HG03045 (cell line): Measurements from ENCODE around the gene KCNMB1.

Experiments used
- ATAC-seq: cut with Tn5 transposase; IDR thresholded peaks from one replicate; pipeline ENCODE4 v1.9.1; 2021; ENCODE audit warnings: mild to moderate bottlenecking, moderate library complexity; ENCODE audit not compliant: unreplicated experiment

KCNMB1 gene

DNA sequence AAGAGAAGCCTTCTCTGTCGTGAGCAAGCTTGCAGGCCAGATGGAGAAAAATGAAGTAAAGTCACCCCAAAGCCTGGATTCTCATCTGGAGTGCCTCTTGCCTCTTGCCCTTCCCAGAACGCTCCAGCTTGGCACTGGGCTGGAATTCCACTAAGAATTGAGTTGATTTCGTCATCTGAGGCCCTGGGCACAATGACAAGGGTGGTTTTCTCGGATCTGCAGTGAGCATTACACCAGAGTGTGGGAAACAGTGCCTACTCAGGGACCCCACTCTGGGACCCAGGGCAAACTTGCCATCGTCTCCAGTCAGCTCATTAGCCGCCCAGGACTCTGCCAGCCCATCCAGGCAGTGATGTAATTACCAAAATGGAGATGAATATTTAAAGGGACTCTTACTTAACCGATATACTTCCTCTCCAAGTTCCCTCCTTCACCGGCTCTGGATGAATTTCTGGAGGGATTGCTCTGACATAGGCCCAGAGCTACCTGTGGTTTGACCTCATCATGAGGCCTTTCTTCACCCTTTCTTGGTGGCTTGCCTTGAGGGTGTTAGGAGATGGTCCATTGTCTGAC, 46.9 kb downstream of the KCNMB1 start:
- no peak for ATAC-seq

DNA sequence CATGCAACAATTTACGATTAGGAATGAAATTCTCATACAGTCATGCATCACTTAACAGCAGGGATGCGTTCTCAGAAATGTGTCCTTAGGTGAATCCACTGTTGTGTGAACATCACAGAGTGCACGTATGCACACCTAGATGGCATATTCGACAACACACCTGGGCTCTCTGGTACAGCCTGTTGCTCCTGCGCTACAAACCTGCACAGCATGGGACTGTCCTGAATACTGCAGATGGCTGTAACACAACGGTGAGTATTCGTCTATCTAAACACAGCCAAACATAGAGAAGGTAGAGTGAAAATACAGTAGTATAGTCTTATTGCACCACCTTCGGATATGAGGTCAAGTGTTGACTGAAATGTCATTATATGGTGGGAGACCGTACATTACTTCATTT, 47.6 kb downstream of the KCNMB1 start:
- ATAC-seq = no peak

DNA sequence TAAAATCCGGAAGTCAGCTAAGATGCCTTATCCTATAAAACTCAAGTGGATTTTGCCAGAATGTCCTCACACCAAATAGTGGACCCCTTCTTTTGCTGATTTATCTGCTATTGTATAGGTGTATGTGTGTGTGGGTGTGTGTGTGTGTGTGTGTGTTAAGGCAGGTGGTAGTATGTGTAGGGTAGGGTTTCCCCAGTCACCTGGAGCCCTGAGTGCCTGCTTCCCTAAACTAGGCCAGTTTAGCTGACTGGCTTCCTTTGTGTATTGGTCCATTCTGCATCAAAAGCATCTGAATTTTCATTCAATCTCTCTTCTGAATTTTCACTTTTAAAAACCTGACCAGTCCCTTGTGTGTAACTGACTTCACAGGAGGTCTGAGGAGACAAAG, 49.4 kb downstream of the KCNMB1 start:
- no peak for ATAC-seq

DNA sequence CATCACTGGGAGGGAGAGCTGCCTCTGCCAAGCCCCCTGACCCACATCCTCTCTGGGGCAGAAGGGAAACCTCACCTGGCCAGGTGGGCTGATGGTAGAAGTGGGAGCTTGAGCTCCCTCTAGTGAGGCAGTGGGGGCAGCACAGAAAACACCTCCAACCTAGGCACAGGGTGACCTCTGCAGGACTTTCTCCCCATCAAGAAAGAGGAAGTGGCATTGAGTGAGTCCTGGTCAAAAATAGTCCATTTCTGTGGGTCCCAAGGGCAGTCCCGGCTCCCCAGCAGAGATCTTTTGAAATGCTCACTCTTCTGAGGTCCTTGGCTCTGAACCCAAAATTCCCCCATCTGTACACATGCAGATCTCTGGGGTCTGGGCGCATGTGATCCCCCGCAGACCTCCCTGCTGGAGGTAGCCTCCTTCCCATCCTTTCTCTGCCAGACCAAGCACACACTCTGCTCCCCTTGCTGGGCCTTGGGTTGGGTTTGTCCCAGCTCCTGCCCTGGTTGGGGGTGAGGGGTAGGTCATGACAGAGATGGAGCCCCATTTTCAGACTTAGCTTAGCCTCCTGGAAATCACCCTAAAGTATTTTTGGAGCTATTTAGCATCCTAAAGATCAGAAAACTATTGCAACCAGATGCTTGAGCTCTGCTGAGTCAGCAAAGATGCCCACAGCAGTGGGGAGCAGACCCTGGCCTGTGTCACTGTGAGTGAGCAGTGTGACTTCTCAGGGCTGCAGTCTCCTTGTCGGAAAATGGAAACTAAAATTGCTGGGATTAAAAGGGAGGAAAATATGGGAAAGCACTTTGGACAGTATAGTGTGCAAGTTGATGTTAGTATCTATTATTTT, 50.0 kb downstream of the KCNMB1 start:
- ATAC-seq = peak; percentile 69

DNA sequence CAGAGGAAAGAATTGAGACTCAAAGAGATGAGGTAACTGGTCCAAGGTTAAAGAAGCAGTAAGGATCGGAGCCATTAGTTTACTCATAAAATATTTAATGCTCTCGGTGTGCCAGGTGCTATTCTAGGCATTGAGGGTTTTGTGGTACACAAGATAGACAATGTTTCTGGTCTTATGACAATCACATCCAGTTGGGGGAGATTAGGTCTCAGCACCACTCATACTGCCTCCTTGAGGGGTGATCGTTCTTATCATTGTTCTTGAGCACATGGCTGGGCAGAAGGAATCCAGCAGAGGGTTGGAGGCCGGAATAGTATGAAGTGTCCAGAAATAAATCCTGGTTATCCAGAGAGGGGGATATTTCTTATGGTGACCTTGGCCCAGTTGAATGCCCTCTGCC, 50.9 kb downstream of the KCNMB1 start:
- ATAC-seq = no peak

DNA sequence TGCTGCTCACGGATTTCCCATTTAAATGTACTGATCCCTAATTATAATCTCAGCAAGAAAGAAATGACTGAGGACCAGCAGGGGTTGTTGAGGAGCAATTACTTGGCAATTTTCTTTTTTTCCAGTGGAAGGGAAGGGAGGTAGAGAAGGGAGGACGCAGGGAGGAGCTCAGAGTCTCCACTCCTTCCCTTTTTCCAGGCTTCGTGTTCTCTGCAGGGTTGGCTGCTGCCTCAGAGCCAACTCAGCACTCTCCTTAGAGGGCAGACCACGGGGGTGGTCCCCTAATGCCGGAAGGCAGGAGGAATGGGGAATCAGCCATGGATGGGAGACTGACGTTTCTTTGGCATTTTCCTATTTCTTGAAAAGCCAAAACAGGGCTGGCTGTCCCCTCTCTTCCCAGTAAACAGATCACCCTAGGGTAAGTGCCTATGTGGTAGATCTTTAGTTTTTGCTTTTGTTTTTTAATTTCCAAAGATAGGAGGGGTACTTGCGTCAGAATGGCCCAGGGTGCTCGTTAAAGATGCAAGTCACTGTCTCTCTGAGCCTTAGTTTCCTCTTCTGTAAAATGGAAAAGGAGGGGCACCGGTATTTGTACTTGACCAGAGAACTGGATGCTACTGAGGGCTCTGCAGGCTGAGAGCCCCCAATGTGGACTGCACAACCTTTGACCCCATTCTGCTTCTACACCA, 52.0 kb downstream of the KCNMB1 start:
- ATAC-seq = no peak

DNA sequence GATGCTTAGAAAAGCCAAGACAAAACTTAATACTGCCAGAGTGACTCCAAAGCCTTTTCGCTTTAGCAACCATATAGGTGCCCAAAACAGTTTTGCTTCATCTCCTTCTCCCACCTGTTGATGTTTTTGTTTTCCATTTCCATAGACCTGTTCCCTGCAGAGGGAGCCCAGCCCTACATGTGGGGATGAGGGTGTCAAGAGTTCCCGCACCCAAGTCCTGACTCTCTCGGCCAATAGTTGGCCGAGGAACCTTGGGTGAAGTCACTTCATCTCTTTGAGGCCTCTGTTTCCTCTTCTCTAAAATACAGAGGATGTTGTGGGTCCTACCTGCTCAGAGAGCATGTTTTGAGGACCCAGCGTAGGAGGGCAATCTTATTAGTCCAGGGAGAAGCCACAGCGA, 53.1 kb downstream of the KCNMB1 start:
- ATAC-seq = no peak

DNA sequence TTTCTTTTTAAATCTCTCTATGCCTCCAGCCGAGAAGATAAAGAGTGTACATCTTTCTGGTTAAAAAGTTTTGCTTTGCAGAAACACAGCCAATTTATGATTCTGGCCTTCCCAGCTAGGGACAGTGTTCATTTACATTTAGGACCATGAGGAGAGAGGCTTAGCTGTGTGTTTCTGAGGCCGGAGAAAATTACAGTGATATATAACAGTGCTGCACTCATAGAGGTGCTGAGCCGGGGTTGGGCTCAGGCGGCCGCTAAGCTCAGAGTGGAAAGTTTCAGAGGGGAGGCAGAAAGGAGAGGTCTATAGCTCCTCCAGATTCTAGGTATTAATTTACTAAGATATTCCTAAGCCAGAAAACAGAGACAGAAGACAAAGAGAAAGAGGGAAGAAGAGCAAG, 54.5 kb downstream of the KCNMB1 start:
- no peak for ATAC-seq

DNA sequence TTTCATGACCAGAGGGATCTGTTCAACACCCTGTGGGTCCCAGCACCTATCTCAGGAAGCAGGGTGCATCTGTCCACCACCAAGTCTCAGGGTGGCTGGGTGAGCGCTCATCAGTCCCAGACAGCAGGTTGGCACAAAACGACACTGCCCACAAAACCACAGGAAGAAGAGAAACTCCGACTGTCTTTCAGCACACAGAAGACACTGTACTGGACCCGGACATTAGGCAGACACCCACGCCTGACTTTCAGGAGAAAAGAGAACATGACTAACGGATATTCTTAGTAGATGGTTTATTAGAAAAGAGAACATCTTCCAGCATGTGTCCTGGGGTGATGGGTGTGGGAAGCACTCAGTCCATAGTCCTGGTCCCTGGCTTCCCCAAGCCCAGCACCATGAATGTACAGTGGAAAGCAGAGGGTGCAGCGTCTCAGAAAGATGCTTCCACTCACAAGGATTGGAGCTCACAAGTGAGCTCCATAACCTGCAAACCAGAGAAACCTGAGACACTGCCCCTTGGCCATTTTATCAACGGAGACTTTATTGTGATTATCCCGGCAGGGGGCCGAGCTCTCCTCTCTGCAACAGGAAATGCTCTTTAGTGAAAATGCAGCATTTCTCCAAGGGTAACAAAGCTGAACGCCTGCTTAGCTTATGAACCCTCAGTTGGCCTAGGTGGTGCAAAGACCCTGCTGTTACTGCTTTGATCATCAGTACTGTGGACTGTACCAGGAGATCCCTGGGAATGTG, 55.8 kb downstream of the KCNMB1 start:
- peak; percentile 38 for ATAC-seq

DNA sequence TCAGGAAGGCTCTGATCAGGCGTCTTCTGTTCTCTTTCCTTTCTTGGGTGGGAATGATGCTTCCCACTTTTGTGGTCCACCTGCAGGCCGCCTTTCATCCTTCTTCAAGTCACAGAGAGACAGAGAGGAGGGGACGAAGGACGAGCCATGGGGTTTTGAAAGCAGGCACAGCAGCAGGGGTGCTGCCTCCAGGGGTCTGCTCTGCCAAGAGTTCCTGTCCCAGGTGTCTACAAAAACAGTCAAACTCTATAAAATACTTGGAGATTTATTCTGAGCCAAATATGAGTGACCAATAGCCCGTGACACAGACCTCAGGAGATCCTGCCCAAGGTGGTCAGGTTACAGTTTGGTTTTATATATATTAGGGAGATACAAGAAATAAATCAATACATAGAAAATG, 57.1 kb downstream of the KCNMB1 start:
- ATAC-seq = no peak

DNA sequence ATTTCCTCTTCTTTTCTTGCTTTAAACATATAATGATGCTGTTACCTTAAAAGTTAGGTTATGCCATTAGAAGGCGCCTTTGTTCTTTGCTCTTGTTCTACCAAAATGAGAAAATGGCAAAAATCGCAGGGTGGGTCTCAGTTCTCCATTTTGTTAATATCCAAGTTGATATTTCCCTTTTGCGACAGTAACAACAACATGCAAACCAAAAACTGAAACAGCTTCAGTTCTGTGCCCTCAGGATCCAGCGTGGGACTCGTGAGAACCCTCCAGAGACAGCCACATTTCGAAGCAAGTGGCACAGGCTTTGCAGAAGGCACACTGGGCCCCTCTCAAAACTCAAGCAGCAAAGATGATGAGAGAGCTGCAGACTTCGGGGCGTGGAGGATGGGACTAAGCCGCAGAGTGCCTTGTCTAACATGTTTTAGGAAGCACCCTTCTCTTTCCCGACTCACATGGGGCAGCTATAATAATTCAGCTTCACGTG, 58.6 kb downstream of the KCNMB1 start:
- no peak for ATAC-seq

DNA sequence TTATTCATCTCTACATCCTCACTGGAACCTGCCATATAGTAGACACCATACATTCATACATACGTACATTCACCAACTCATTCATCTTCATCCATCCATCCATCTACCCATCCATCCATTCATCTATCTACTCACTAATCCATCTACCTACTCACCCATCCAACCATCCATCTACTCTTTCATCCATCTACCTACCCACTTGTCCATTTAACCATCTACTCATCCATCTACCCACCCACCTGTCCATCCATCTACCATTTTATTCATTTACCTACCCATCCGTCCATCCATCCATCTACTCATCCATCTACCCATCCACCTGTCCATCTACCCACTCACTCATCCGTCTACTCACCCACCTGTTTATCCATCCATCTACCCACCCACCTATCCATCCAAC, 59.6 kb downstream of the KCNMB1 start:
- ATAC-seq = no peak

DNA sequence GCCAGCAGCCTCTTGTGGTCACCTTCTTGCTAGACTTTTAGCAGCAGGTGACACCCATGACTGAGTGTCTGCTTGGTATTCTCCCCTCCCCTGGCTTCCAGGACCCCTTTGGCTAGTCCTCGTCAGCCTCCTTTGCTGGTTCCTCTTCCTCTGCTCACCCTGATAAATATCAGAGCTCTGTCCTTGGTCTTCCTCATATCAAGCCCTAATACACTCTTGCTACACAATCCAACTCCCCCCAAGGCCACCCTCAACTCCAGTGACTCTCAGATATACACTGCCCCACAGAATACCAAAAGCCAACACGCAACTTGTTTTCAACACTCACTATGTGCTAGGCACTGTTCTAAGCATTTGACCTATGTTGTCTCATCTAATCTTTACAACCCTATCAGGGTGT, 61.3 kb downstream of the KCNMB1 start:
- ATAC-seq = no peak

DNA sequence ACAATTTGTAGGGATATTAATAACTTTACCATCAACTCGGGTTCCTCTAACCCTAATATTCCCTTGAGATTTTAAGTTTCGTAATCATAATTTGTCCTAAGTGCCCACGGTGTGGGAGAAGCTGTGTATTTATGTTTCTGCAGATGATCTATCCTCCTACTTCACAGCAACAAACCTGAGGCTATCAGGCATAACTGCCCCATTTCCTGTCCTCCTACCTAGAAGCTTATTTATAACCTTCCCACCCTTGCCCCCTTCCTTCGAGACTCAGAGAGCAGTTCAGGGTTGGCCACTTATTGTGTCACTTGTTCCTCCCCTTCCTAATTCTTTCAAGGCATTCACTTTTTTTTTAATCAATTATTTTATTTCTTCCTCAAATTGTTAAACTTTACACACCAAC, 62.0 kb downstream of the KCNMB1 start:
- no peak for ATAC-seq
